PC-3 (cell line): ENCODE measurements around the gene MS4A18.

Source experiments
- EZH2 ChIP-seq: fragments of 300-600 bp; sonication (generic); IDR thresholded peaks from one replicate; pipeline ENCODE4 v1.6.1; 2017; ENCODE audit warnings: antibody characterized with exemption, mild to moderate bottlenecking, low read length; ENCODE audit not compliant: unreplicated experiment
- TF ChIP-seq, protein P1 (sequence below): fragments of 300-600 bp; sonication (generic); conservative IDR thresholded peaks from 2 replicates; pipeline ENCODE4 v1.5.1; 2017; ENCODE audit warnings: antibody characterized with exemption, low read depth, mild to moderate bottlenecking, low read length

DNA sequence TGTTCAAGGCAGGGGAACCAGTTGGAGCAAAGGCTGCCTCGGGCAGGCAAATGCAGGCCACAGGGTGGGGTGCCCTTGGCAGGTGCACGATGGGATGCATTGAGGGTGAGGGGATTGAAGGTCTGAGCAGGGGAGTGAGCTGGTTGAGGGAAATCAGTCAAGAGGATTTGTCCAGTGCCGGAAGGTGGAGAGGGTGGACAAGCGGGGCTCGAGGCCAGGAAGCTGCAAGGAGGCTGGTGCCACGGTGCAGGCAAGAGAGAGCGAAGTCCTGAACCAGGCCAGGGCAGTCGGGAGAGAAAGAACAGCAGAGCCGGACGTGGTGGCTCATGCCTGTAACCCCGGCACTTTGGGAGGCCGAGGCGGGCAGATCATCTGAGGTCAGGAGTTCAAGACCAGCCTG, 50.2 kb downstream of the MS4A18 start:
- TF ChIP-seq, protein P1, sequence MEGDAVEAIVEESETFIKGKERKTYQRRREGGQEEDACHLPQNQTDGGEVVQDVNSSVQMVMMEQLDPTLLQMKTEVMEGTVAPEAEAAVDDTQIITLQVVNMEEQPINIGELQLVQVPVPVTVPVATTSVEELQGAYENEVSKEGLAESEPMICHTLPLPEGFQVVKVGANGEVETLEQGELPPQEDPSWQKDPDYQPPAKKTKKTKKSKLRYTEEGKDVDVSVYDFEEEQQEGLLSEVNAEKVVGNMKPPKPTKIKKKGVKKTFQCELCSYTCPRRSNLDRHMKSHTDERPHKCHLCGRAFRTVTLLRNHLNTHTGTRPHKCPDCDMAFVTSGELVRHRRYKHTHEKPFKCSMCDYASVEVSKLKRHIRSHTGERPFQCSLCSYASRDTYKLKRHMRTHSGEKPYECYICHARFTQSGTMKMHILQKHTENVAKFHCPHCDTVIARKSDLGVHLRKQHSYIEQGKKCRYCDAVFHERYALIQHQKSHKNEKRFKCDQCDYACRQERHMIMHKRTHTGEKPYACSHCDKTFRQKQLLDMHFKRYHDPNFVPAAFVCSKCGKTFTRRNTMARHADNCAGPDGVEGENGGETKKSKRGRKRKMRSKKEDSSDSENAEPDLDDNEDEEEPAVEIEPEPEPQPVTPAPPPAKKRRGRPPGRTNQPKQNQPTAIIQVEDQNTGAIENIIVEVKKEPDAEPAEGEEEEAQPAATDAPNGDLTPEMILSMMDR, result no peak
- TF ChIP-seq EZH2, result no peak
